ENCODE data around the gene TRAPPC3.

Gene TRAPPC3

GRCh38 chr1:36134031-36134430, 15.3 kb downstream of the TRAPPC3 start:
- no peak for DNase-seq (ENCODE audit: extremely low spot score)
- TF ChIP-seq FOXM1 (IDR thresholded peaks at IDR 0.05; ENCODE audit: borderline replicate concordance) (no peak), TARDBP (IDR thresholded peaks at IDR 0.05) (no peak), L3MBTL2 (conservative IDR thresholded peaks at IDR 0.05) (no peak), LEF1 (IDR thresholded peaks at IDR 0.05; ENCODE audit: borderline replicate concordance) (no peak), ZNF384 (IDR thresholded peaks at IDR 0.05) (no peak), SP1 (IDR thresholded peaks at IDR 0.05) (no peak), CTBP1 (IDR thresholded peaks at IDR 0.05; ENCODE audit: borderline replicate concordance) (no peak), ARNT (IDR thresholded peaks at IDR 0.05) (no peak)
- ChIA-PET CTCF (interaction anchor here (0.6 to 3.3 kb wide), 13 partner anchors 10 to 382 kb away, joined by 3 to 26 read pairs (median 4); no protein-coding TSS in a partner anchor), POLR2A (interaction anchor here (0.9 to 1.5 kb wide), 2 partner anchors 17 to 35 kb away, joined by 3 to 4 read pairs; no protein-coding TSS in a partner anchor)

- POLR2A ChIA-PET = interaction anchor here (1.5 kb wide), 1 partner anchor 34 kb away, joined by 4 read pairs; no protein-coding TSS in a partner anchor
Measured at GRCh38 chr1:36133484-36133883, 15.8 kb downstream of the TRAPPC3 start.

GRCh38 chr1:36132029-36132428, 17.3 kb downstream of the TRAPPC3 start:
- ChIA-PET POLR2A (interaction anchor here (1.0 to 1.4 kb wide), 3 partner anchors 17 to 255 kb away, joined by 3 to 4 read pairs (median 4); partner anchors contain the start of gene TRAPPC3), CTCF (interaction anchor here (0.6 kb wide), 1 partner anchor 31 kb away, joined by 4 read pairs; no protein-coding TSS in a partner anchor)
- DNase-seq (ENCODE audit: extremely low spot score) = no peak
- no peak for TF ChIP-seq CTBP1 (IDR thresholded peaks at IDR 0.05; ENCODE audit: borderline replicate concordance)
- no peak for TF ChIP-seq SP1 (IDR thresholded peaks at IDR 0.05)

More at GRCh38 chr1:36133484-36133883, 15.8 kb downstream of the TRAPPC3 start:
- CTCF ChIA-PET = interaction anchor here (0.9 to 2.8 kb wide), 5 partner anchors 11 to 55 kb away, joined by 4 to 22 read pairs (median 14); no protein-coding TSS in a partner anchor
- TF ChIP-seq SP1 (IDR thresholded peaks at IDR 0.05) = no peak
- no peak for TF ChIP-seq ZNF384 (IDR thresholded peaks at IDR 0.05)
- no peak for TF ChIP-seq LEF1 (IDR thresholded peaks at IDR 0.05; ENCODE audit: borderline replicate concordance)
- TF ChIP-seq PKNOX1 (IDR thresholded peaks at IDR 0.05) = no peak
- no peak for TF ChIP-seq FOXM1 (IDR thresholded peaks at IDR 0.05; ENCODE audit: borderline replicate concordance)
- TF ChIP-seq FOXK2 (IDR thresholded peaks at IDR 0.05) = no peak
- TF ChIP-seq FOXA1 (IDR thresholded peaks at IDR 0.05) = no peak
- DNase-seq (ENCODE audit: extremely low spot score) = no peak

- TF ChIP-seq NFRKB (IDR thresholded peaks at IDR 0.05) = no peak
- no peak for TF ChIP-seq L3MBTL2 (conservative IDR thresholded peaks at IDR 0.05)
- TF ChIP-seq FOXK2 (IDR thresholded peaks at IDR 0.05) = no peak
- no peak for TF ChIP-seq FOXA1 (IDR thresholded peaks at IDR 0.05)
- no peak for TF ChIP-seq SUZ12 (IDR thresholded peaks at IDR 0.05)
- no peak for TF ChIP-seq ARNT (IDR thresholded peaks at IDR 0.05)
Measured at GRCh38 chr1:36128905-36129206, 20.4 kb downstream of the TRAPPC3 start.

GRCh38 chr1:36128126-36128904, 21.0 kb downstream of the TRAPPC3 start:
- CTCF ChIA-PET = interaction anchor here (0.5 to 0.7 kb wide), 2 partner anchors 24 to 33 kb away, joined by 3 to 4 read pairs; no protein-coding TSS in a partner anchor
- DNase-seq (ENCODE audit: extremely low spot score) = no peak
- TF ChIP-seq HDGF (IDR thresholded peaks at IDR 0.05; ENCODE audit: borderline replicate concordance) = no peak
- no peak for TF ChIP-seq FOXK2 (IDR thresholded peaks at IDR 0.05)
- no peak for TF ChIP-seq TARDBP (IDR thresholded peaks at IDR 0.05)
- TF ChIP-seq FOXM1 (IDR thresholded peaks at IDR 0.05; ENCODE audit: borderline replicate concordance) = no peak
- no peak for TF ChIP-seq LEF1 (IDR thresholded peaks at IDR 0.05; ENCODE audit: borderline replicate concordance)
- TF ChIP-seq CTBP1 (IDR thresholded peaks at IDR 0.05; ENCODE audit: borderline replicate concordance) = no peak
- TF ChIP-seq PKNOX1 (IDR thresholded peaks at IDR 0.05) = no peak
- no peak for TF ChIP-seq SUZ12 (IDR thresholded peaks at IDR 0.05)
- TF ChIP-seq ARNT (IDR thresholded peaks at IDR 0.05) = no peak
- no peak for TF ChIP-seq SP1 (IDR thresholded peaks at IDR 0.05)
- POLR2A ChIA-PET = interaction anchor here (0.9 to 1.1 kb wide), 3 partner anchors 11 to 197 kb away, joined by 3 read pairs; partner anchors contain the start of gene AGO3

More at GRCh38 chr1:36128905-36129206, 20.4 kb downstream of the TRAPPC3 start:
- CTCF ChIA-PET = interaction anchor here (0.7 kb wide), 1 partner anchor 24 kb away, joined by 3 read pairs; no protein-coding TSS in a partner anchor
- POLR2A ChIA-PET = interaction anchor here (1.1 kb wide), 1 partner anchor 198 kb away, joined by 3 read pairs; the partner anchor contains the start of gene AGO3
- DNase-seq (ENCODE audit: extremely low spot score) = no peak

- ChIA-PET POLR2A (interaction anchor here (1.1 kb wide), 1 partner anchor 12 kb away, joined by 3 read pairs; no protein-coding TSS in a partner anchor), CTCF (no interaction called here)
- DNase-seq (ENCODE audit: extremely low spot score) = no peak
- no peak for TF ChIP-seq ZNF384 (IDR thresholded peaks at IDR 0.05)
- TF ChIP-seq L3MBTL2 (conservative IDR thresholded peaks at IDR 0.05) = no peak
- no peak for TF ChIP-seq HDGF (IDR thresholded peaks at IDR 0.05; ENCODE audit: borderline replicate concordance)
- TF ChIP-seq FOXM1 (IDR thresholded peaks at IDR 0.05; ENCODE audit: borderline replicate concordance) = no peak
- no peak for TF ChIP-seq NFRKB (IDR thresholded peaks at IDR 0.05)
- TF ChIP-seq LEF1 (IDR thresholded peaks at IDR 0.05; ENCODE audit: borderline replicate concordance) = no peak
- no peak for TF ChIP-seq ARNT (IDR thresholded peaks at IDR 0.05)
- no peak for TF ChIP-seq BHLHE40 (IDR thresholded peaks at IDR 0.05; ENCODE audit: borderline replicate concordance)
- no peak for TF ChIP-seq PKNOX1 (IDR thresholded peaks at IDR 0.05)
- no peak for TF ChIP-seq TARDBP (IDR thresholded peaks at IDR 0.05)
- TF ChIP-seq SUZ12 (IDR thresholded peaks at IDR 0.05) = no peak
- TF ChIP-seq FOXA1 (IDR thresholded peaks at IDR 0.05) = no peak
- no peak for TF ChIP-seq CTBP1 (IDR thresholded peaks at IDR 0.05; ENCODE audit: borderline replicate concordance)
- TF ChIP-seq ELF4 (IDR thresholded peaks at IDR 0.05) = no peak
- TF ChIP-seq SP1 (IDR thresholded peaks at IDR 0.05) = no peak
Measured at GRCh38 chr1:36126797-36127500, 22.3 kb downstream of the TRAPPC3 start.
